Heart left ventricle (tissue), 16 donors: Measurements from ENCODE around the gene PDE9A. TPM values are rescaled to one million over a fixed set of nuclear protein-coding genes. Genes with fewer than 3 reads are reported as not detected.

Experiments used
- ATAC-seq, 4 donors: fragments of 200-7000 bp; cut with Tn5 transposase; one replicate each; pipeline ENCODE4 v1.9.1; 2020 to 2022; ENCODE audit warnings: moderate library complexity in 4 of 4, mild to moderate bottlenecking in 3 of 4, moderate number of reproducible peaks in 1 of 4
- DNase-seq, 5 donors: peaks; one replicate each; pipeline ENCODE4 v3.0.0-alpha.2; 2020
- H3K27ac ChIP-seq, 12 donors: fragments of 200-600 bp; sonication (generic) in 4 of 12; one replicate each; pipeline versions ENCODE4 v1.5.0 to v1.8.0; 2016 to 2022; ENCODE audit warnings: mild to moderate bottlenecking in 2 of 12
- H3K27me3 ChIP-seq, 9 donors: fragments of 200-600 bp; sonication (generic) in 2 of 9; one replicate each; pipeline versions ENCODE4 v1.5.1 to v1.8.0; 2016 to 2022; ENCODE audit warnings: mild to moderate bottlenecking in 3 of 9
- H3K36me3 ChIP-seq, 9 donors: fragments of 200-600 bp; sonication (generic) in 2 of 9; one replicate each; pipeline versions ENCODE4 v1.5.0 to v1.8.0; 2018 to 2022; ENCODE audit warnings: mild to moderate bottlenecking in 2 of 9
- H3K4me1 ChIP-seq, 12 donors: fragments of 200-600 bp; sonication (generic) in 4 of 12; one replicate each; pipeline versions ENCODE4 v1.5.0 to v1.8.0; 2016 to 2022; ENCODE audit warnings: mild to moderate bottlenecking in 3 of 12
- H3K4me3 ChIP-seq, 12 donors: fragments of 200-600 bp; sonication (generic) in 4 of 12; one replicate each; pipeline versions ENCODE4 v1.5.0 to v1.8.0; 2017 to 2022; ENCODE audit warnings: mild to moderate bottlenecking in 9 of 12, moderate library complexity in 4 of 12
- H3K9me3 ChIP-seq, 12 donors: fragments of 200-600 bp; sonication (generic) in 4 of 12; one replicate each; pipeline versions ENCODE4 v1.5.0 to v1.8.0; 2016 to 2022; ENCODE audit warnings: mild to moderate bottlenecking in 1 of 12
- POLR2A ChIP-seq, 2 donors: fragments of 450-650 bp; IDR thresholded peaks; one replicate each; pipeline ENCODE4 v1.6.1; 2017; ENCODE audit warnings: antibody characterized with exemption in 2 of 2, mild to moderate bottlenecking in 2 of 2, moderate library complexity in 2 of 2
- WGBS, 4 donors: extraction: QIAGEN DNeasy Blood & Tissue Kit in 2 of 4; methylation state at CpG; one replicate each; pipeline versions ENCODE4 v1.1.5 to v1.1.7; 2013 to 2018; 5-methylcytosine and 5-hydroxymethylcytosine counted together
- intact Hi-C, 10 donors: fragments of 100-400 bp; cut with DNase I; formaldehyde crosslinking; loops; one replicate each; pipeline versions ENCODE4 v1.11.1 to v1.14.2; 2022
- polyA plus RNA-seq, 2 donors: library from polyadenylated mRNA; stranded (reverse); fragments of 200-250 nt; gene quantifications; one replicate each; pipeline ENCODE4 v1.2.3, GENCODE V29; 2013
- total RNA-seq, 9 donors: library from RNA; depleted of rRNA in 2 of 9; stranded (reverse); fragments of >200 nt in 2 of 9; fragmentation: NEBNext Ultra II Directional in 3 of 9; extraction: Animal tissue kit (Norgen Biotek cat#: 25700) in 3 of 9; gene quantifications; one replicate each; pipeline versions ENCODE4 v1.1.0 to v1.2.4, GENCODE V29; 2016 to 2023
- TF ChIP-seq, protein P1 (sequence below), 12 donors: fragments of 200-600 bp; sonication (generic) in 4 of 12; IDR thresholded peaks; one replicate each; pipeline versions ENCODE4 v1.5.0 to v1.8.0; 2018 to 2022; ENCODE audit warnings: antibody characterized with exemption in 12 of 12, mild to moderate bottlenecking in 5 of 12
- donor health status: ischemic (EF 13 %, LVEDD 7.1; RV severe dilation, severe dysfunction).
- donor health status: healthy with polysubstance abuse.
- donor health status: DM: no; HTN: yes; CAD: no.
- donor health status: DM: no; HTN: no; CAD: no.
- donor health status: ischemic (EF 25% LVEDD 6.9; RV normal size, moderate dysfunction).
- donor health status: ischemic (EF 25% LVEDD 5.7; RV mildly dilated, moderate dysfunction).
- donor health status: healthy.
- donor health status: DM: yes; HTN: yes; CAD: no.
- donor health status: ischemic (EF 35%, LVEDD 5.7; RV mildly dilated, moderate dysfunction).
- donor health status: nonischemic (EF 11% LVEDD 7.7; RV severe dilation, severe dysfunction).
- donor health status: DM: yes; HTN: yes; CAD: no.
- donor health status: PGD.
- donor health status: ischemic (EF 29% LVEDD 5.4; RV normal size, mild dysfunction).
- donor health status: nonischemic (EF 23%, LVEDD 6.1; RV moderate dilation, normal function).

Gene PDE9A
- total and polyA plus RNA-seq, 11 donors = 1.5 to 4.0 (median 3.1) TPM

DNA sequence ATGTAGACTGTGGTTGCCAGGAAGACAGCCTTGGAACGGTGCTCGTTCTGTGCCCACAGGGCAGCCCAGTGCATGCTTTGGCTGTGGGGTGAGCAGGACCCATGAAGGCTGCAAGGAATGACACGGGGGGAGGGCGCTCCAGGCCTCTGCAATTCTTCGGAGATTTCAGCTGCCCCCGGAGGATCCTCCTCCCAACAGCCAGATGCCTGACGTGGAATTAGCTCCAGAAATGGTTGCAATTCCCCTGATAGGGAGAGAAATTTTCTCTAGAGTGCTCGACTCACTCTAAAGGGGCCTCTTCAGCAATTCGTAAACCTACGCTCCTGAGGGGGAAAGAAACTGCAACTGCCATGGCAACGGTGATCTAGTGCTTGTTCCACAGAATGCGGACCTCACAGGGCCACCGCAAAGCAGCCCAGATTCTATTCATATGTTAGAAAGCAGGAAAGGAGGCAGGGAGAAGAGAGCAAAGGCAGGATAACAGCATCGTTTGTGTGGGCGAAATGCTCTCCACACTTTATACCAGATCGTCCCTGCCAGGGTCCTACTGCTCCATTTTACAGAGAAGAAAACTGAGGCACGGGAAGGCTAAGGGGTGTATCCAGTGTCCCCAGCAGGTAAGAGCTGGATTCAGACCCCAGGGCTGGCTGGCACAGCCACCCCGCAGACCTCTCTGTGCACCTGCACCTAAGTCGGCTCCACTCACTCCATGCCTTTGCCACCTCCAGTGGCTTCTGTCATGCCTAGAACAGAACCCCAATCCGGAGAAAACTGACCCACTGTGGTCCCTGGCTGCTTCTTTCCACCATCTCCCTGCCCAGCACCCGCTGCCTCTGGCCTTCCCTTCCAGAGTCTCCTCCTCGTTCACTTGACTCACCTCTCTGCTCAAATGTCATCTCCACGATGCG lies 11.9 kb upstream of the PDE9A start:
- ATAC-seq = peak in 1 of 4 donors; percentile 27
- no peak for TF ChIP-seq POLR2A (IDR thresholded peaks at IDR 0.05)
- TF ChIP-seq, protein P1, sequence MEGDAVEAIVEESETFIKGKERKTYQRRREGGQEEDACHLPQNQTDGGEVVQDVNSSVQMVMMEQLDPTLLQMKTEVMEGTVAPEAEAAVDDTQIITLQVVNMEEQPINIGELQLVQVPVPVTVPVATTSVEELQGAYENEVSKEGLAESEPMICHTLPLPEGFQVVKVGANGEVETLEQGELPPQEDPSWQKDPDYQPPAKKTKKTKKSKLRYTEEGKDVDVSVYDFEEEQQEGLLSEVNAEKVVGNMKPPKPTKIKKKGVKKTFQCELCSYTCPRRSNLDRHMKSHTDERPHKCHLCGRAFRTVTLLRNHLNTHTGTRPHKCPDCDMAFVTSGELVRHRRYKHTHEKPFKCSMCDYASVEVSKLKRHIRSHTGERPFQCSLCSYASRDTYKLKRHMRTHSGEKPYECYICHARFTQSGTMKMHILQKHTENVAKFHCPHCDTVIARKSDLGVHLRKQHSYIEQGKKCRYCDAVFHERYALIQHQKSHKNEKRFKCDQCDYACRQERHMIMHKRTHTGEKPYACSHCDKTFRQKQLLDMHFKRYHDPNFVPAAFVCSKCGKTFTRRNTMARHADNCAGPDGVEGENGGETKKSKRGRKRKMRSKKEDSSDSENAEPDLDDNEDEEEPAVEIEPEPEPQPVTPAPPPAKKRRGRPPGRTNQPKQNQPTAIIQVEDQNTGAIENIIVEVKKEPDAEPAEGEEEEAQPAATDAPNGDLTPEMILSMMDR (IDR thresholded peaks at IDR 0.05) = no peak

DNA sequence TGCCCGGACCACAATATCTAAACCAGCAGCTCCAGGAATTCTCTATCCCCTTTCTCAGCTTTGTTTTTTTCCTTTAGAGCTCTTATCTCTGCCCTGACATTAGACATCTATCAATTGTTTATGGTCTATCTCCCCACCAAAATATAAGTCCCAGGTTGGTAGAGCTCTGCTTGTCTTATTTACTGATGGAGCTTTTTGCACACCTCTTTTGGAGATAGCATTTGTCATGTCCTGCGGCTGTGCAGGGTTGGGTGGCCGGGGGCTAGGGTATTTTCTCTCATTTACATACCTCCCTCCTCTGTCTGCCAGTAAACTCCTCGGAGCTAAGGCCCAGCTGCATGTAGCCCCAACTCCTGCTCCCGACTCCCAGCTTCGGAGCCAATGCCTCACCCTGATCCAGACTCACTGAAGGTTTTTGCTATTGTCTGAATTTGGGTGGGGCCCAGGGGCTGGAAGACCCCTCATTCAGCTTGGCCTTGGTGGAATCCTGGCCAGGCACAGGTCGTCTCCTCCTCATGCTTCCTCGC lies 11.1 kb upstream of the PDE9A start:
- H3K4me1 ChIP-seq = peaks cover 0 to 12% (median 3%) of the 10 kb centered on the region in 12 donors
- intact Hi-C loops = loop anchor here in 2 of 10 donors (10.0 kb wide), 1 partner anchor 47 kb away; no protein-coding TSS in a partner anchor
- peaks cover 0 to 50% (median 7%) of the 10 kb centered on the region in 9 donors for H3K27me3 ChIP-seq
- DNase-seq = no peak
- TF ChIP-seq, protein P1 (IDR thresholded peaks at IDR 0.05) = no peak
- TF ChIP-seq POLR2A (IDR thresholded peaks at IDR 0.05) = no peak
- no peaks in the 10 kb centered on the region for H3K9me3 ChIP-seq
- WGBS, 4 donors = 61 to 77% (median 71%) methylated on average over 7 to 8 of the region's 8 CpGs
- no peaks in the 10 kb centered on the region for H3K36me3 ChIP-seq
- H3K27ac ChIP-seq = no peak overlapping the region
- no peak for ATAC-seq
- no peak overlapping the region for H3K4me3 ChIP-seq

More for the DNA sequence above, 11.9 kb upstream of the PDE9A start:
- no peaks in the 10 kb centered on the region for H3K9me3 ChIP-seq
- peak overlapping the region in 1 of 12 donors; percentile 4 for H3K4me3 ChIP-seq
- 55 to 65% (median 59%) methylated on average over 24 of the region's 24 CpGs for WGBS, 4 donors
- intact Hi-C loops = loop anchor here in 2 of 10 donors (10.0 kb wide), 1 partner anchor 47 kb away; no protein-coding TSS in a partner anchor
- no peak overlapping the region for H3K27ac ChIP-seq
- peaks cover 0 to 50% (median 7%) of the 10 kb centered on the region in 9 donors for H3K27me3 ChIP-seq
- peak in 2 of 5 donors; percentile 27 to 54 for DNase-seq
- no peaks in the 10 kb centered on the region for H3K36me3 ChIP-seq
- peaks cover 0 to 12% (median 3%) of the 10 kb centered on the region in 12 donors for H3K4me1 ChIP-seq

DNA sequence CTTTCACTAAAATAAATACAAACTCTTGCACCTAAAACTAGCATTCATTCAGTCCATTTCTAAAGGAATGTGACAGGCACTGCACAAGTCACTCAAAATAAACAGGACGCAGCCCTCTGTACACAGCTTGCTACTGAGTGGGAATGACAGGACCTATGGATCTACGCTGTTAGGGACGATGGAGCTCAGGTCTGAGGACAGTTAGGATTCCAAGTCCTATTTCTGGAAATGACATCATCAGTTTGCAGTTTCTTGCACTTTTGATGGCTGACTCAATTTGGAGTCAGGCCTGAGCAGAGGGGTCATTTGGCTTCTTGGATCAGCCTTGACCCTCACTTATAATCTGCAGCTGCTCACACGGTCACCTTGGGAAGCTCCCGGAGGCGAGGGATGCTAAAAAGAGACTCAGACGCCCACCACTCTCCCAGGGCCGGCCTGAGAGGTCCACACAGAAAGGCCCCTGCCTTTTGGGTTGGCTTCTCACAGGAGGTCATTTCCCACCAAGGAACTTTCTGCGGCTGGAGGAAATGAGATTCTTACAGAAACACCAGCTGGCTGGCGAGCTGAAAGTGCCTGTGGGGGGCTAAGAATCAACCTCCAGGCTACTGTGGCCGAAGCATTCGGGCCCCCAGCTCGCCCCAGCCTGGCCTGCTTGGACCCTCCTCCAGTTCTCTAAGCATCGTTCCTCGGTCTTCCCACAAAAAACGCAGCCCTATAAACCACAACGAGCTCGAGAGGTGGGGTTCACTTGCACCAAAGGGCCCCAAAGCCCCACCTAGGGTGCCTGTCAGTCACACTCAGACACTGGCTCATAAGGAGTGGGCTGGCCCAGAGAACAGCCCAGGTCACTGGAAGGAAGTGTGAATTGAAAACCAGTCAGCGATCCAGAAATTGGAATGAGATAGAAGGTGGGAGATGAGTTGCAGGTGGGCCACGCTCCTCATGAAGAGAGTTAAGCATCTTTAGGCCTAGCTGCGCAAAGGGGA lies 8.9 kb upstream of the PDE9A start:
- Histone ChIP-seq H3K4me3 (no peak overlapping the region), H3K9me3 (no peaks in the 10 kb centered on the region), H3K27ac (peak overlapping the region in 2 of 12 donors; percentile 3 to 19), H3K4me1 (peaks cover 0 to 12% (median 3%) of the 10 kb centered on the region in 12 donors), H3K27me3 (peaks cover 0 to 33% (median 2%) of the 10 kb centered on the region in 9 donors), H3K36me3 (no peaks in the 10 kb centered on the region)
- 76 to 83% (median 77%) methylated on average over 13 to 21 of the region's 21 CpGs for WGBS, 4 donors
- intact Hi-C loops = loop anchor here in 2 of 10 donors (10.0 kb wide), 1 partner anchor 50 kb away; no protein-coding TSS in a partner anchor
- peak in 2 of 4 donors; percentile 31 to 36 for ATAC-seq
- DNase-seq = peak in 2 of 5 donors; percentile 17 to 34
- TF ChIP-seq POLR2A (IDR thresholded peaks at IDR 0.05) = no peak
- TF ChIP-seq, protein P1 (IDR thresholded peaks at IDR 0.05) = no peak
